NCI-H1930 (cell line): ENCODE data around the gene TAL2.
"Not testable (repeated sequence)": the region's sequence is repeated elsewhere in the genome, so short reads cannot be mapped to it uniquely, and the experiment has no call there.

Experiments
- DNase-seq, 2 experiments: peaks; one replicate each; lab custom pipeline; 2025; lab: John Stamatoyannopoulos, UW

The TAL2 gene

GRCh38 chr9:105676351-105676923, 14.2 kb downstream of the TAL2 start:
- DNase-seq: no peak

GRCh38 chr9:105678163-105678562, 15.9 kb downstream of the TAL2 start:
- DNase-seq: no peak

GRCh38 chr9:105678781-105679180, 16.5 kb downstream of the TAL2 start:
- no peak for DNase-seq

GRCh38 chr9:105679257-105680022, 17.2 kb downstream of the TAL2 start:
- no peak for DNase-seq

- no peak for DNase-seq
Observed at GRCh38 chr9:105681313-105681712, 19.1 kb downstream of the TAL2 start.

GRCh38 chr9:105681724-105682123, 19.5 kb downstream of the TAL2 start:
- no peak for DNase-seq

- no peak for DNase-seq
Observed at GRCh38 chr9:105683688-105684275, 21.5 kb downstream of the TAL2 start.

GRCh38 chr9:105686936-105687335, 24.7 kb downstream of the TAL2 start:
- no peak for DNase-seq

GRCh38 chr9:105690742-105691141, 28.5 kb downstream of the TAL2 start:
- DNase-seq: no peak

- DNase-seq: no peak
Observed at GRCh38 chr9:105693435-105694189, 31.4 kb downstream of the TAL2 start.

- DNase-seq: peak; percentile 58 to 84
Observed at GRCh38 chr9:105694190-105694847, 32.1 kb downstream of the TAL2 start, which contains the start of gene TMEM38B. Gene TMEM38B (plus strand): TSS chr9:105694541. CDS start chr9:105694661, 120 bp downstream.

GRCh38 chr9:105694848-105695581, 32.8 kb downstream of the TAL2 start:
- DNase-seq: peak in 1 of 2 experiments; percentile 6

GRCh38 chr9:105696219-105696793, 34.0 kb downstream of the TAL2 start:
- DNase-seq: no peak

- no peak for DNase-seq
Observed at GRCh38 chr9:105697871-105698270, 35.6 kb downstream of the TAL2 start.

- DNase-seq: no peak
Observed at GRCh38 chr9:105698348-105698870, 36.2 kb downstream of the TAL2 start.

- DNase-seq: no peak
Observed at GRCh38 chr9:105700668-105701067, 38.4 kb downstream of the TAL2 start.

GRCh38 chr9:105701145-105701544, 38.9 kb downstream of the TAL2 start:
- no peak for DNase-seq

- no peak for DNase-seq
Observed at GRCh38 chr9:105702207-105702606, 40.0 kb downstream of the TAL2 start.

GRCh38 chr9:105703638-105704037, 41.4 kb downstream of the TAL2 start:
- not testable (repeated sequence) for DNase-seq

- DNase-seq: no peak
Observed at GRCh38 chr9:105706156-105706555, 43.9 kb downstream of the TAL2 start.

- no peak for DNase-seq
Observed at GRCh38 chr9:105708405-105708804, 46.1 kb downstream of the TAL2 start.
